ENCODE measurements around the gene WHRN.

DNA sequence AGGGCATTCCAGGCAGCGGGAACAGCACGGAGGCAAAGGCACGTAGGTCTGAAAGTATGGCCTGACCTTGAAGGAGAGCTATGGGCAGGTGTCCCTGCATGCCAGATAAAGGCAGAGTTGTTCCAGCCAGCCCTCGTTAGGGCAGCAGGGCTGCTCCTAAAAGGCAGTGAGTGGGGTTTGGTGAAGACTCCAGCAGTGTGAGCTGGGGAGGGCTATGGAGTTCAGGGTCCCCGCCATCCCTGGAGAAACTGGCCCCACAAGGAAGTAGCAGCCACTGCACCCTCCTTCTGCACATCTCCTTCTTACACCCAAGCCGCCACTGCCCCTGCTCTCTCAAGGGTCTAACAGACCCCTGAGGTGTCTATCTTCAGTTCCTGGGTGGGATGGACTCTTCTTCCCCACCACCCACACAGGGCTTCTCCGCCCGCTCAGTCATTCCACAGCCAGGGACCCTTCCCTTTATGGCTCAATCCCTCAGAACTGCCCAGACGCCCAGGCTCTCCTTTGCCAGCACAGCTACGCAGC, 118.8 kb downstream of the WHRN start:
- TF ChIP-seq TCF7L2 (IDR thresholded peaks at IDR 0.05; ENCODE audit: low read depth, low read length), result no peak
- no peak for TF ChIP-seq ZNF75A (CRISPR knock-in tag; IDR thresholded peaks at IDR 0.05)

All from K562 (cell line).